H7 (cell line): ENCODE measurements around the gene IFFO2. TPM values are rescaled to one million over a fixed set of nuclear protein-coding genes. Genes with fewer than 3 reads are reported as not detected.

ENCODE experiments used
- DNase-seq: peaks from one replicate; pipeline ENCODE4 v3.0.0; 2012
- H3K27me3 ChIP-seq: 2 replicates; pipeline ENCODE4 v1.6.0; 2011; ENCODE audit warnings: mild to moderate bottlenecking, low read length; ENCODE audit not compliant: control insufficient read depth, insufficient read depth
- H3K36me3 ChIP-seq: replicated peaks from 2 replicates; pipeline ENCODE4 v1.5.1; 2011; ENCODE audit warnings: low read length; ENCODE audit not compliant: control insufficient read depth, insufficient read depth
- H3K4me3 ChIP-seq: 2 replicates; pipeline ENCODE4 v1.5.1; 2011; ENCODE audit warnings: low read depth, mild to moderate bottlenecking, control low read depth, low read length, moderate library complexity; ENCODE audit not compliant: insufficient read depth
- total RNA-seq: library from RNA; depleted of rRNA; stranded (reverse); fragments of >200 nt; shearing (Covaris generic); gene quantifications from 2 replicates; pipeline ENCODE4 v1.2.3, GENCODE V29; 2014; rRNA removed

IFFO2 gene
- 16.8 and 19.6 TPM in 2 replicates for total RNA-seq

DNA sequence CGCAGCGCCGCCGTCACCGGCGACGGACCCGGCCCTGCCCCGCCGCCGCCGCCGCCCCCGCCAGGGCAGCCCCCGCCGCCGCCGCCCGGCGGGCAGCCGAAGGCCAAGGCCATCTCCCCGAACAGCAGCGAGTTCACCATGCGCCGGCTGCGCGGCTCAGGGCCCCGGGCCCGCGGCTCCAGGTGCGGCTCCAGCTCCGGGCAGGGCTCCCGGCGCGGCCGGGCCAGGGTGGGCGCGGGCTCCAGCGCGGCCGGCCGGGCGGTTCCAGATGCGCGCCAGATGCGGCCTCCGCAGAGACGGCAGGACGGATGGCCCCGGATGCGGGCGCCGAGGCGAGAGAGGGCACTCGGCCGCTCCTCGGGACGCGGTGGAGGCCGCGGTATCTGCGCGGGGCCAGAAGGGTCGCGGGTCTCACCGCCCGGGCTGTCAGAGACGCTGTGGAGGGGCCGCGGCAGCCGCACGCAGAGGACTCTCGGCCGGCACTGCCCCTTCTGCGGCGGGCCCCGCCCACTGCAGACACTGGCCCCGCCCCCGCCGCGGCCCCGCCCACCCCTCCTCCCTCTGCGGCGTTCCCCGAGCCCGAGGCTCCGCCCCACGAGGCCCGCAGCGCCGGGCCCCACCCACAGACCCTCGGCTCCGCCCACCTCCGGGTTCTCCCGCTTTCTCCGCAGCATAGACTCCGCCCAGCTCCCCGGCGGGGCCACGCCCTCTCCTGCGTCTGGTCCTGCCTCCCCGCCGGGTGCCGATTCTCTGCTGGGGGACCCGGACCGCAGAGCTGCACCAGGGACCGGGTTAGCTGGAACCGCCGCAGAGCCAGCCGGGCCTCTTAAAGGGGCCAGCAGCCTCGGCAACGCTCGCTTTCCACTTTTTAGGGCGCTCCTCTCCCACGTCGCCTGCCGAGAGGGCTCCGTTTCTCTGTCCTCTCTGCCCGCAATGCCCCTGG is at the start of gene IFFO2:
Gene IFFO2, minus strand, starts transcription at position 484 of the 943 bp plus-strand sequence. Its CDS starts 344 bp downstream, at position 140.
- Histone ChIP-seq H3K27me3 (peaks cover 17% of the 10 kb centered on the region), H3K36me3 (no peaks in the 10 kb centered on the region), H3K4me3 (peak within 1 kb of the TSS; percentile 78)
- peak; percentile 100 for DNase-seq

DNA sequence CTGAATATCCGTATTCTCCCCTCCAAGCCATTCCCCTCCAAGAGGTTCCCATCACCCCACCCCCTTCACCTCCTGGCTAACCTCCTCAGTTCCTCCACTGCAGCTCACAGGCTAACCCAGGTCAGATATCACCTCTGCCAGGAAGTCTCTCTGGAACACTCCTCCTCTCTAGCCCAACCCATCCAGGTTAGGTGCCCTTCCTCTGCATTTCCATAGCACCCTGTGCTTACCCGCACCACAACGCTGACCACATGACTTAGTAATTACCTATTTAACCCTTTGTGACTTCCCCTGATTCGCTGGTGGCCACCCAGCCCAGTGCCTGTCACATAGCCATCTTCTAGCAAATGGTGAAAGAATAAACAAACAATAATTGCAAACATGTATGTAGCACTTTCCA is 49.5 kb upstream of the IFFO2 start:
- no peaks in the 10 kb centered on the region for H3K27me3 ChIP-seq
- peak; percentile 75 for DNase-seq
- no peak overlapping the region for H3K4me3 ChIP-seq
- H3K36me3 ChIP-seq: no peaks in the 10 kb centered on the region

DNA sequence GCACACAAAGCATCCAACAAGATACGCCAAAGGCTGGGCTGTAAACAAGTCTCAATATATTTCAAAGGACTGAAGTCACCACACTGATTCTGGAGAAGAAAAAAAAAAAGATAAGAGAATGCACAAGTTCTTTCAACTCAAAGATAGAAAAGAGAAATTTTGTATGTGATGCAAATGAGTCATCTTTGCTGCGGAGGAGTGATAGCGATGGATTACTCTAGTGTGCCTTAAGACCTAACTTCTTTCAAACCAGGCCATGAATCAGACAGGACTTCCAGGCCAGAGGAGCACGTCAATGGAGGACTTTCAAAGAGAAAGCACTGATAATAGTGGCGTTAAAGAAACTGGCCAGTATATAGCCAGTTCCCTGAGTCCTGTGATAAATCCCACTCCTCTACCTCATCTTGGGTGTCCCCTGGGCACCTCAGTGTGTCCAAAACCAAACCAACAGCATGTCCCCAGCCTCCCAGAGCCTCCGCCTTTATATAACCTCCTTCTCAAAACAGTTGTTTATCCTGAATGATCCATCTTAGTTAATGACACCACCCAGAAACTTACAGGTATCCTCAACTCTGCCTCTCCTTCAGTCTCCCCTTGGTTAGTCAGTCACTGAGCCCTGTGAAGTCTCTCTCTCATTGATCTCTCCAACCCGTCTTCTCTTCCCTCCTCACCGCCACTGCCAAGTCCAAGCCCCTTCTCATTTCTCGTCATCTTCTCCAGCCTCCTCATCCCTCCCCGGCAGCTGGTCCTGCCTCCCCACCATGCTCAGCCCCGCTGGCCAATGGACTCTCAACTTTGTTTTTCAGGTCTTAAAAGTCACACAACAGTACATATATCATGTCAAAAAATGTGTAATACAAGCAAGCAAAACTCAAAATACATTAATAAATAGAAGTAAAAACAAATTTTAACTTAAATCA is 47.2 kb upstream of the IFFO2 start:
- H3K36me3 ChIP-seq: no peaks in the 10 kb centered on the region
- no peak overlapping the region for H3K4me3 ChIP-seq
- no peaks in the 10 kb centered on the region for H3K27me3 ChIP-seq
- no peak for DNase-seq

DNA sequence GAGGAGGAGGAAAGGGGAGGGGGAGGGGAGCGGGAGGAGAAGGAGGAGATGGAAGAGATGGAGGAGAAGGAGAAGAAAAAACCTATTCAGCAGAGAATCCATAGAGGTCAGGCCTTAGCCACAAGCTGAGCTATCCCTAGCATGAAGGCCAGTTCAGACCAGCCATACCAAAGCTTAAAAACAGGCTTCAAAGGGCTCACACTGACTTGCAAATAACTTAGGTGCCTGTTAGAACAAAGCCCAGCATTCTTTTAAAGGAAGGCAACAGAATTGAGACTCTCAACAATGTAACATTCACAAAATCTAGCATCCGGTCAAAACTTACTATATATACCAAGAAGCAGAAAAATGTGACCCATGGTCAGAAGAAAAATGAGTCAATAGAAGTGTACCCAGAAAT is 43.6 kb upstream of the IFFO2 start:
- Histone ChIP-seq H3K36me3 (no peaks in the 10 kb centered on the region), H3K4me3 (no peak overlapping the region), H3K27me3 (no peaks in the 10 kb centered on the region; the same call in 1 of the 2 replicates)
- DNase-seq: no peak

DNA sequence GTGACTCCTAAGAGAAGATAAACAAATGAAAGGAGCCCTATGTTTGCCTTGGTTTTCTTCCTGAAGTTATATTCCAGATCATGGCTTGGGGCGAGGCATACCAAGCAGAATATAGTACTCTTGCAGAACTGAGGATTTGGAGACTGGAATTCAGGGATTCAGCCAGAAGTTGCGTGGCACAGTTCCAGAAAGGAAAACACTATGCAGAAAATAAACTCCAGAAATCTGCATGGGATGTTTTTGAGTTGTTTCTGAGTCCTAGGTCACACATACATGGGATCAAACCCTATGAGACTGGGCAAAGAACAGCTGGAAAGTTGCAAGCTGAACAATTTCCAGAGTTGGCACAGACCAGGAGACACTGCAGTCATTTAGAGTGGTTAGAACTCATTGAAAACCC is 42.9 kb upstream of the IFFO2 start:
- H3K27me3 ChIP-seq: no peaks in the 10 kb centered on the region; the same call in 1 of the 2 replicates
- no peak overlapping the region for H3K4me3 ChIP-seq
- no peaks in the 10 kb centered on the region for H3K36me3 ChIP-seq
- no peak for DNase-seq

DNA sequence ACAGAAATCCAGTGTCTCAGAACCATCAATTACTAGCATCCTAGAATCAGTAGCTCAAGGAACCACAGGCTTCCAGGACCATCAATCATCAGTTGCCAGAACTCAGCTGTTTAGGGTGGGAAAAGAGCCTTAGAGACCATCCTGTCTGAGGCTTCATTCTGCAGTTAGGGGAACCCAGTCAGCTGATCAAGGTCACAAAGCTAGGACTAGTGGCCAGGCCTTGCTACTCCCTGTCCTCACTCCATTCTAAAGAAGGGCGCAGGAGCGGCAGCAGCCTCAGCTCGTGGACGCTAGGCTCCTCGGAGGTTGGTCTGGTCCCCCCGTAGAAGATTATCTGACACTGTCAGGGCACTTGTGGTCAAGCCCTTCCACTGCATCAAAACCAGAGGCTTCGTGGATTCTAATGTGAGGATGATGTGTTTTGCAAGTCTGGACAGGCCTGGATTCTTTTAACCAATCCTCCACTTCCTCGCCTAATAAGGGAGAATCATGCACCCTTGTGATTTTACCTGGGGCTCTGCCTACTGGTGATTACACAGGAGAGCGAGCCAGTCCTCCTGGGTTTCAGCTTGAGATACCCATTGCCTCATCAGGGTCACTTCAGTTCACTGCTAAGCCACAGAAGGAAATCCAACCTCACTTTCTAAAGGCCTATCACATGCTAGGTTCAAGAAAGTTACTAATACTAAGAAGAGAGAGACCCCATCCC is 41.7 kb upstream of the IFFO2 start:
- H3K36me3 ChIP-seq: no peaks in the 10 kb centered on the region
- H3K4me3 ChIP-seq: no peak overlapping the region
- no peaks in the 10 kb centered on the region; the same call in 1 of the 2 replicates for H3K27me3 ChIP-seq
- DNase-seq: no peak

DNA sequence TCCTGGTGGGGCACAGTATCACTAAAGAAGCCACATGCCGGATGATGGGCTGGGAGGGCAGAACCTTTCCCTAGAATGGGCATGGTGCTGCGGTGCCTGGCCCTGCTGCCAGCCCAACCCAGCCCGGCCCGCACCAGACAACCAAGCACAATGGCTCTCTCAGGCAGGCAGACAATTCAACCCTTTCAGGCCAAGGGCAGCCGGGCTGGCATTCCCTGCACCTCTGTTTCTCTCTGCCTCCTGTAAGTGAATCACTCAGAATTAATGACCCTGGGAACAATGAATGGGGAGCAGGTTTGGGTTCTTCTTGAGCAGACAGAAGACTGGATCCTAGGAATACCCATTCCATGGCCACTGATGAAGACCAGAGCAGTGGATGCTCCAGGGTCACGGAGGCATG is 41.0 kb upstream of the IFFO2 start:
- Histone ChIP-seq H3K27me3 (no peaks in the 10 kb centered on the region; the same call in 1 of the 2 replicates), H3K4me3 (no peak overlapping the region), H3K36me3 (no peaks in the 10 kb centered on the region)
- no peak for DNase-seq

DNA sequence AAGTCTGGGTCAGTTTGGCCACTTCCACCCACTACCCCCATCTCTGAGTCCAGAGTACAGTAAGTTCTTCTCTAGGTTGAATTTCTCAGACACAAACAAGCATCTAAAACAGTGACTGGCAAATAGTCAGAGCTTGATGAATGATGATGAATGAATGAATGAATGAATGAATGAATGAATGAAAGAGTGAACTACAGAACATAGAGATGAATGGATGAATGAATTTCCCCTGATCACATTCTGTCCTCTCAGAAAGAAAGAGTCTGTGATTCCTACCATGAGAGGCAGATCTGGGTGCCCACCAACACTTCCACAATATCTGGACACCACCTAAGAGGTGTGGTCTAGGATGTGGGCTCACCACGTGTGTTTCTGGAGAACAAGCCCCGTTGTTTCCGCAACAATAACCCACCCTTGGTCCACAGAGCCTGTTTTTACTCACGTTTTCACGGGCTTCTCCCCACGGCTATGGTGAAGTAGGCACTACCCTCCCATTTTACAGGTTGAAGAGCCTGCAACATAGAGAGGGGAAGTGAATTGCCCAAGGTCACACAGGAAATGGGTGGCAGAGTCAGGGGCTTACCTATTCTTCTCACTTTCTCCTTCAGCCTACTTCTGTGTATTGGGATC is 40.2 kb upstream of the IFFO2 start:
- no peak overlapping the region for H3K4me3 ChIP-seq
- H3K27me3 ChIP-seq: no peaks in the 10 kb centered on the region; the same call in 1 of the 2 replicates
- no peak for DNase-seq
- no peaks in the 10 kb centered on the region for H3K36me3 ChIP-seq

DNA sequence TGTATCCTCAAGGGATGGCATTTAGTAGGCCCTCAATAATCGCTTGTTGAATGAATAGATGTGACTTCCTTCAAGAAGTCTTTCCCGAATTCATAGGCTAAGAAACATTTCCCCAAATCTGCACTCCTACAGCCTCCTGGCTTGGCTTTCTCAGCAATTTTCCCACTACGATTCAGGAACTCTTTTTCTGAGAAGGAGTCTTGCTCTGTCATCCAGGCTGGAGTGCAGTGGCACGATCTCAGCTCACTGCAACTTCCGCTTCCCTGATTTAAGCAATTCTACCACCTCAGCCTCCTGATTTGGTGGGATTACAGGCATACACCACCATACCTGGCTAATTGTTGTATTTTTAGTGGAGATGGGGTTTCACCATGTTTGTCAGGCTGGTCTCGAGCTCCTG is 37.9 kb upstream of the IFFO2 start:
- H3K36me3 ChIP-seq: no peaks in the 10 kb centered on the region
- no peak overlapping the region for H3K4me3 ChIP-seq
- DNase-seq: no peak
- H3K27me3 ChIP-seq: no peaks in the 10 kb centered on the region; the same call in 1 of the 2 replicates

DNA sequence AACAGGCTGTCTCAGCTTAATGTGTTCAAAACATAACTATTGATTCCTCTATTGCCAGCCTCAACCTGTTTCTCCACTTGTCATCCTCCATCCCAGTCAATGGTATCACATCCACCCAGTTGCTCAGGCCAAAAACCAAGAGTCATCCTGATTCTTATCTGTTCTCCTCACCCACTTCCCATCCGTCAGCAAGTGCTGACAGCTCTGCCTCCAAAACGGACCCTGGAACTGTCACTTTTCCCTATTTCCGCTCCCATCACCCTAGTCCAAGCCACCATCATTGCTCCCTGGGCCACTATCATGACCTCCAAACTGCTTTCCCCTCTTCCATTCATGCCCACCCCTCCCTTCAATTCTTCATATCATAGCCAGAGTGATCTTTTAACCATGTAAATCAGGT is 36.2 kb upstream of the IFFO2 start:
- Histone ChIP-seq H3K36me3 (no peaks in the 10 kb centered on the region), H3K4me3 (no peak overlapping the region), H3K27me3 (no peaks in the 10 kb centered on the region; the same call in 1 of the 2 replicates)
- no peak for DNase-seq

DNA sequence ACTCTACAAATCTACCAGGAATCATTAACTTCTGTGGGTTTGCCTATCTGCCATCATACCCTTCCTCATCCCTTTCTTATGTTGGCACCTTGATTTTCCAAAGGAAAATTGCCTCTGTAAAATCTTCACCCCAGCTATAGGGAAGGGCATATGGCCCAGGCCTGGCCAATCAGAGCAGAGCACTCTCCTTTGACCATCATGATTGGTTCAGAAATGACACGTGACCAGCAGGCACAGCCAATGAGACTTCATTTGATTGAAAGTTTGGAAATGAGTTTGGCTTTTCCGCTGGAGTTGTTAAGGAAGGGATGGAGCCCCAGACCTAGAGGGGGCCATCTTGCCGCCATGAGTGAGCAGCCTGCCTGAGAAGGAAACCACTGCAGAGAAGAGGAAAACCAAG is 35.1 kb upstream of the IFFO2 start:
- Histone ChIP-seq H3K36me3 (no peaks in the 10 kb centered on the region), H3K27me3 (no peaks in the 10 kb centered on the region; the same call in 1 of the 2 replicates), H3K4me3 (no peak overlapping the region)
- DNase-seq: no peak

DNA sequence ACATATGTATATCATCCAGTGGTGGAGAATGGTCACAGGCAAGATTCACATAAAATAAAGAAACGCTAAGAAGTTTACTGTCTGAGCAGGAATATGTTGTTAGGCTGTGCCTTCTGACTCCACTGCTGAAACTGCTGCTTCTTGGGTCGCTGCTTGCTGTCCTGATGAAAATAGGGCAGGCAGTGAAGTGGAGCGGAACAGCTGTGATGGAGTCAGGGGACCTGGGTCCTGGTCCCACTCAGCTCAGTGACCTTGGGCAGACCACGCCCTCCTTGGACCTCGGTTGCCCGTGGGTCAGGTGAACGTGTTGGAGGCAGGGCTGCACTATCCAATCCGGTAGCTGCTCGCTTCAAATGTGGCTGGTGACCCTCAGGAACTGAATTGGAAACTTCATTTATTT is 33.4 kb upstream of the IFFO2 start:
- DNase-seq: no peak
- H3K27me3 ChIP-seq: no peaks in the 10 kb centered on the region; the same call in 1 of the 2 replicates

DNA sequence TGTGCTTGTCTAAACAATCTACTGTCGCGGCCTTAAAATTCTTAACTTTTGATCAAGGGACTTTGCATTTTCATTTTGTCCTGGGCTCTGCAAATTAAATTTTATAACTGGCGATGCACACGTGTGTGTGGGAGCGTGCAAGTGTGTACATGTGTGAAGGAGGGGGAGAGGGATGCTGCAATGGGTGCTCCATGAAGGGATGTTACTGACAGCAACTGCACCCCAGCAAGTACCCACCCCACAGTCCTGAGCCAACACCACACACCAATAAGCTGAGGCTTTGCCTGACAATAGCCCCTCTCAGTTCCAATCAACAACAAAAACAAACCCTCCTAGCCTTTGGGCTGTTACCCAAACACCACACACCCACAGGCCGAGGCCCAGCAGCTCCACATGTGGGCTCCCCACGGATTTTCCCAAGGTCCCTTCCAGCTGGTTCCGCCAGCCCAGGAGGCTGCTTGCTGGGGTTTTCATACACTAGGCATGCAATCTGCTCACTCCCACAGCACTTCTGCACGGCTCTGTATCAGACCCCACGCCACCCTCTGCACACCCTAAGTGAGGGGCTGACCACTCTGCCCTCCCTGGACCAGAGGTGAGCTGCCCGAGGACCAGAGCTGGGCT is 32.8 kb upstream of the IFFO2 start:
- no peak for DNase-seq
- H3K36me3 ChIP-seq: no peaks in the 10 kb centered on the region
- H3K4me3 ChIP-seq: no peak overlapping the region
- H3K27me3 ChIP-seq: no peaks in the 10 kb centered on the region

More for the DNA sequence above, 33.4 kb upstream of the IFFO2 start:
- Histone ChIP-seq H3K4me3 (no peak overlapping the region), H3K36me3 (no peaks in the 10 kb centered on the region)
